Suprapubic skin (tissue), 4 donors: ENCODE data around the gene MET. TPM values are rescaled to one million over a fixed set of nuclear protein-coding genes. Genes with fewer than 3 reads are reported as not detected.

Experiments
- DNase-seq, 2 donors: peaks; one replicate each; pipeline ENCODE4 v3.0.0-alpha.2; 2019; ENCODE audit warnings: low spot score in 2 of 2
- H3K27ac ChIP-seq: fragments of 200-600 bp; sonication (generic); one replicate; pipeline ENCODE4 v1.5.1; 2019
- H3K27me3 ChIP-seq: fragments of 200-600 bp; sonication (generic); one replicate; pipeline ENCODE4 v1.5.1; 2019
- H3K36me3 ChIP-seq: fragments of 200-600 bp; sonication (generic); one replicate; pipeline ENCODE4 v1.5.1; 2019
- H3K4me1 ChIP-seq: fragments of 200-600 bp; sonication (generic); one replicate; pipeline ENCODE4 v1.5.1; 2019
- H3K4me3 ChIP-seq: fragments of 200-600 bp; sonication (generic); one replicate; pipeline ENCODE4 v1.5.1; 2019; ENCODE audit warnings: mild to moderate bottlenecking
- H3K9me3 ChIP-seq: fragments of 200-600 bp; sonication (generic); one replicate; pipeline ENCODE4 v1.5.1; 2019
- CTCF ChIP-seq, 2 donors: fragments of 200-600 bp in 1 of 2; fragments of 450-650 bp in 1 of 2; sonication (generic) in 1 of 2; IDR thresholded peaks; one replicate each; pipeline ENCODE4 v1.5.1; 2016 to 2019; ENCODE audit warnings: antibody characterized with exemption in 2 of 2, mild to moderate bottlenecking in 1 of 2, moderate library complexity in 1 of 2
- EP300 ChIP-seq: sonication (generic); formaldehyde crosslinking; IDR thresholded peaks from one replicate; pipeline ENCODE4 v1.6.1; 2017; ENCODE audit warnings: antibody characterized with exemption
- POLR2A ChIP-seq, 2 donors: fragments of 450-650 bp; IDR thresholded peaks; one replicate each; pipeline ENCODE4 v1.6.1; 2017; ENCODE audit warnings: antibody characterized with exemption in 2 of 2, mild to moderate bottlenecking in 2 of 2, moderate library complexity in 2 of 2
- POLR2AphosphoS5 ChIP-seq, 3 donors: sonication (generic); formaldehyde crosslinking; IDR thresholded peaks; one replicate each; pipeline ENCODE4 v1.6.1; 2017; ENCODE audit warnings: antibody characterized with exemption in 3 of 3
- WGBS: methylation state at CpG from one replicate; pipeline ENCODE4 v1.1.5; 2018; 5-methylcytosine and 5-hydroxymethylcytosine counted together
- total RNA-seq, 4 donors: library from RNA; depleted of rRNA; stranded (reverse); fragments of >200 nt; gene quantifications; one replicate each; pipeline ENCODE4 v1.1.0, GENCODE V29; 2016

MET gene
- total RNA-seq, 4 donors from 2014 or later = 22.8 to 41.2 (median 32.0) TPM

- H3K27me3 ChIP-seq = no peaks in the 10 kb centered on the region
- no peak overlapping the region for H3K4me3 ChIP-seq
- peaks cover 7% of the 10 kb centered on the region for H3K4me1 ChIP-seq
- no peak for TF ChIP-seq POLR2A (IDR thresholded peaks at IDR 0.05)
- TF ChIP-seq CTCF (IDR thresholded peaks at IDR 0.05) = no peak
- no peak overlapping the region for H3K27ac ChIP-seq
- no peak for DNase-seq
- H3K36me3 ChIP-seq = no peaks in the 10 kb centered on the region
- no peaks in the 10 kb centered on the region for H3K9me3 ChIP-seq
- WGBS = 95% methylated on average over 5 of the region's 5 CpGs
Observed at GRCh38 chr7:116793795-116794340, 121.9 kb downstream of the MET start.

GRCh38 chr7:116796471-116796870 is 124.5 kb downstream of the MET start:
- H3K36me3 ChIP-seq = no peaks in the 10 kb centered on the region
- H3K27ac ChIP-seq = no peak overlapping the region
- no peak for TF ChIP-seq CTCF (IDR thresholded peaks at IDR 0.05)
- TF ChIP-seq EP300 = no peak
- no peak for TF ChIP-seq POLR2AphosphoS5 (IDR thresholded peaks at IDR 0.05)
- no peak for TF ChIP-seq POLR2A (IDR thresholded peaks at IDR 0.05)
- no peak overlapping the region for H3K4me3 ChIP-seq
- no peaks in the 10 kb centered on the region for H3K9me3 ChIP-seq
- no peaks in the 10 kb centered on the region for H3K27me3 ChIP-seq
- H3K4me1 ChIP-seq = peaks cover 14% of the 10 kb centered on the region
- WGBS = 96% methylated on average over 5 of the region's 5 CpGs
- no peak for DNase-seq

GRCh38 chr7:116797612-116798011 is 125.6 kb downstream of the MET start:
- Histone ChIP-seq H3K27me3 (no peaks in the 10 kb centered on the region), H3K9me3 (no peaks in the 10 kb centered on the region), H3K4me3 (no peak overlapping the region), H3K27ac (no peak overlapping the region), H3K4me1 (peaks cover 23% of the 10 kb centered on the region), H3K36me3 (no peaks in the 10 kb centered on the region)
- no peak for DNase-seq
- no peak for TF ChIP-seq POLR2AphosphoS5 (IDR thresholded peaks at IDR 0.05)
- TF ChIP-seq POLR2A (IDR thresholded peaks at IDR 0.05) = no peak
- WGBS = 32% methylated on average over 2 of the region's 2 CpGs

- WGBS = 54% methylated on average over 3 of the region's 3 CpGs
- no peaks in the 10 kb centered on the region for H3K27me3 ChIP-seq
- H3K4me3 ChIP-seq = no peak overlapping the region
- TF ChIP-seq POLR2A (IDR thresholded peaks at IDR 0.05) = no peak
- TF ChIP-seq POLR2AphosphoS5 (IDR thresholded peaks at IDR 0.05) = no peak
- TF ChIP-seq EP300 = no peak
- TF ChIP-seq CTCF (IDR thresholded peaks at IDR 0.05) = no peak
- H3K4me1 ChIP-seq = peaks cover 29% of the 10 kb centered on the region
- no peaks in the 10 kb centered on the region for H3K36me3 ChIP-seq
- H3K27ac ChIP-seq = no peak overlapping the region
- no peaks in the 10 kb centered on the region for H3K9me3 ChIP-seq
- DNase-seq = no peak
Observed at GRCh38 chr7:116798232-116798631, 126.2 kb downstream of the MET start.

- no peak overlapping the region for H3K4me3 ChIP-seq
- TF ChIP-seq CTCF (IDR thresholded peaks at IDR 0.05) (no peak), POLR2AphosphoS5 (IDR thresholded peaks at IDR 0.05) (no peak), EP300 (no peak), POLR2A (IDR thresholded peaks at IDR 0.05) (no peak)
- peaks cover 35% of the 10 kb centered on the region for H3K4me1 ChIP-seq
- no peaks in the 10 kb centered on the region for H3K9me3 ChIP-seq
- DNase-seq = no peak
- no peak overlapping the region for H3K27ac ChIP-seq
- no peaks in the 10 kb centered on the region for H3K36me3 ChIP-seq
- H3K27me3 ChIP-seq = no peaks in the 10 kb centered on the region
Observed at GRCh38 chr7:116799916-116800315, 127.9 kb downstream of the MET start.

GRCh38 chr7:116800594-116800993 is 128.6 kb downstream of the MET start:
- Histone ChIP-seq H3K27ac (no peak overlapping the region), H3K4me3 (no peak overlapping the region), H3K4me1 (peaks cover 41% of the 10 kb centered on the region), H3K27me3 (no peaks in the 10 kb centered on the region), H3K9me3 (no peaks in the 10 kb centered on the region), H3K36me3 (no peaks in the 10 kb centered on the region)
- DNase-seq = no peak
- no peak for TF ChIP-seq EP300
- no peak for TF ChIP-seq POLR2AphosphoS5 (IDR thresholded peaks at IDR 0.05)
- TF ChIP-seq CTCF (IDR thresholded peaks at IDR 0.05) = no peak
- no peak for TF ChIP-seq POLR2A (IDR thresholded peaks at IDR 0.05)
- 77% methylated on average over 2 of the region's 2 CpGs for WGBS
